IPS-18c (cell line): ENCODE data around the gene NAGS.

ENCODE experiments used
- H3K4me3 ChIP-seq: 2 replicates; pipeline ENCODE4 v1.7.0; 2013; ENCODE audit warnings: low read depth, mild to moderate bottlenecking, low read length, moderate library complexity; ENCODE audit not compliant: insufficient read depth
- H3K9me3 ChIP-seq: one replicate; pipeline ENCODE4 v1.6.1; 2013; ENCODE audit warnings: mild to moderate bottlenecking, low read length, moderate library complexity; ENCODE audit not compliant: control insufficient read depth, insufficient read depth

Gene NAGS

GRCh38 chr17:44000871-44001460 is 3.5 kb upstream of the NAGS start:
- Histone ChIP-seq H3K9me3 (no peaks in the 10 kb centered on the region), H3K4me3 (no peak overlapping the region)

- H3K9me3 ChIP-seq = no peaks in the 10 kb centered on the region
- no peak overlapping the region for H3K4me3 ChIP-seq
Measured at GRCh38 chr17:44001461-44001920, 2.9 kb upstream of the NAGS start.

GRCh38 chr17:44002141-44002848 is 2.1 kb upstream of the NAGS start:
- Histone ChIP-seq H3K9me3 (no peaks in the 10 kb centered on the region), H3K4me3 (no peak overlapping the region)

GRCh38 chr17:44004761-44005526 is 522 bp downstream of the NAGS start:
- peak overlapping the region; percentile 49 for H3K4me3 ChIP-seq
- no peaks in the 10 kb centered on the region for H3K9me3 ChIP-seq

GRCh38 chr17:44005527-44006271 is 1.3 kb downstream of the NAGS start:
- Histone ChIP-seq H3K4me3 (peak overlapping the region; percentile 49), H3K9me3 (no peaks in the 10 kb centered on the region)

GRCh38 chr17:44006272-44006597 is 1.8 kb downstream of the NAGS start:
- Histone ChIP-seq H3K9me3 (no peaks in the 10 kb centered on the region), H3K4me3 (peak overlapping the region; percentile 49)

GRCh38 chr17:44006598-44007345 is 2.4 kb downstream of the NAGS start:
- Histone ChIP-seq H3K9me3 (no peaks in the 10 kb centered on the region), H3K4me3 (peak overlapping the region; percentile 49)

GRCh38 chr17:44007346-44008204 is 3.2 kb downstream of the NAGS start:
- no peaks in the 10 kb centered on the region for H3K9me3 ChIP-seq
- peak overlapping the region; percentile 49 for H3K4me3 ChIP-seq

GRCh38 chr17:44008205-44008909 is 3.9 kb downstream of the NAGS start:
- H3K4me3 ChIP-seq = no peak overlapping the region

GRCh38 chr17:44010966-44011647 is 6.7 kb downstream of the NAGS start:
- H3K4me3 ChIP-seq = no peak overlapping the region
- no peaks in the 10 kb centered on the region for H3K9me3 ChIP-seq

More at GRCh38 chr17:44008205-44008909, 3.9 kb downstream of the NAGS start:
- H3K9me3 ChIP-seq = no peaks in the 10 kb centered on the region

- Histone ChIP-seq H3K9me3 (no peaks in the 10 kb centered on the region), H3K4me3 (no peak overlapping the region)
Measured at GRCh38 chr17:44011876-44012275, 7.5 kb downstream of the NAGS start.

GRCh38 chr17:44012391-44012790 is 8.0 kb downstream of the NAGS start:
- no peaks in the 10 kb centered on the region for H3K9me3 ChIP-seq
- no peak overlapping the region for H3K4me3 ChIP-seq

- H3K9me3 ChIP-seq = no peaks in the 10 kb centered on the region
- no peak overlapping the region for H3K4me3 ChIP-seq
Measured at GRCh38 chr17:44012874-44013273, 8.5 kb downstream of the NAGS start.

- peak overlapping the region; percentile 82 for H3K4me3 ChIP-seq
- no peaks in the 10 kb centered on the region for H3K9me3 ChIP-seq
Measured at GRCh38 chr17:44014133-44014436, 9.7 kb downstream of the NAGS start.

- H3K9me3 ChIP-seq = no peaks in the 10 kb centered on the region
Measured at GRCh38 chr17:44014437-44015172, 10.2 kb downstream of the NAGS start, which contains the start of gene TMEM101. Gene TMEM101, minus strand, starts transcription at chr17:44014963. Its CDS starts 11 bp downstream, at chr17:44014952.

More at GRCh38 chr17:44014437-44015172, 10.2 kb downstream of the NAGS start, which contains the start of gene TMEM101:
- H3K4me3 ChIP-seq = peak within 1 kb of the TSS; percentile 82
